Stomach (tissue), 4 donors: Measurements from ENCODE around the gene KIF6.

Experiments used
- CTCF ChIP-seq, 7 experiments: fragments of 450-650 bp in 4 of 7; fragments of 200-600 bp in 3 of 7; sonication (generic) in 3 of 7; IDR thresholded peaks; one replicate each; pipeline ENCODE4 v1.5.1; 2016 to 2019; ENCODE audit warnings: antibody characterized with exemption in 7 of 7, control low read depth in 2 of 7, mild to moderate bottlenecking in 1 of 7
- EP300 ChIP-seq: sonication (generic); formaldehyde crosslinking; IDR thresholded peaks from one replicate; pipeline ENCODE4 v1.6.1; 2017; ENCODE audit warnings: antibody characterized with exemption
- POLR2A ChIP-seq, 4 donors: fragments of 450-650 bp; IDR thresholded peaks; one replicate each; pipeline ENCODE4 v1.6.1; 2016; ENCODE audit warnings: antibody characterized with exemption in 4 of 4, control low read depth in 2 of 4, mild to moderate bottlenecking in 1 of 4, moderate library complexity in 1 of 4

- TF ChIP-seq CTCF (IDR thresholded peaks at IDR 0.05): no peak
- TF ChIP-seq POLR2A (IDR thresholded peaks at IDR 0.05): no peak
- no peak for TF ChIP-seq EP300
These were observed 110.7 kb downstream of the KIF6 start for GRCh38 chr6:39614393-39614950.
